HFF-Myc (cell line): Measurements from ENCODE around the gene BRAF.
"Not testable (repeated sequence)": the region's sequence is repeated elsewhere in the genome, so short reads cannot be mapped to it uniquely, and the experiment has no call there.

ENCODE experiments used
- DNase-seq: peaks from one replicate; pipeline ENCODE4 v3.0.0-alpha.2; 2011; ENCODE audit warnings: low read depth; ENCODE audit errors: extremely low read depth
- H3K4me3 ChIP-seq: replicated peaks from 2 replicates; pipeline ENCODE4 v1.5.1; 2011; ENCODE audit warnings: low read depth, mild to moderate bottlenecking, control low read depth, low read length
- CTCF ChIP-seq: IDR thresholded peaks from 2 replicates; pipeline ENCODE4 v1.5.1; 2012; ENCODE audit warnings: mild to moderate bottlenecking, low read depth, low read length, control low read depth; ENCODE audit errors: missing control alignments

BRAF gene

GRCh38 chr7:140752533-140752932 lies 172.2 kb downstream of the BRAF start:
- H3K4me3 ChIP-seq: no peak overlapping the region
- no peak for TF ChIP-seq CTCF
- no peak for DNase-seq

- H3K4me3 ChIP-seq: no peak overlapping the region
- no peak for DNase-seq
- no peak for TF ChIP-seq CTCF
Observed at GRCh38 chr7:140746751-140747150, 178.0 kb downstream of the BRAF start.

- H3K4me3 ChIP-seq: no peak overlapping the region
- TF ChIP-seq CTCF: no peak
- DNase-seq: no peak
Observed at GRCh38 chr7:140745266-140746058, 179.3 kb downstream of the BRAF start.

GRCh38 chr7:140744005-140744404 lies 180.7 kb downstream of the BRAF start:
- H3K4me3 ChIP-seq: no peak overlapping the region
- DNase-seq: no peak
- TF ChIP-seq CTCF: no peak

- DNase-seq, H3K4me3 ChIP-seq: not testable (repeated sequence)
Observed at GRCh38 chr7:140743255-140743654, 181.5 kb downstream of the BRAF start.

GRCh38 chr7:140738280-140738679 lies 186.4 kb downstream of the BRAF start:
- DNase-seq: no peak
- H3K4me3 ChIP-seq: no peak overlapping the region
- no peak for TF ChIP-seq CTCF

GRCh38 chr7:140734729-140735128 lies 190.0 kb downstream of the BRAF start:
- no peak for DNase-seq
- TF ChIP-seq CTCF: no peak
- no peak overlapping the region for H3K4me3 ChIP-seq
